Endothelial cell of umbilical vein (primary cell): ENCODE results near the gene AMIGO1. TPM values are rescaled to one million over a fixed set of nuclear protein-coding genes. Genes with fewer than 3 reads are reported as not detected.

ENCODE experiments used
- BruUV-seq: library from RNA; stranded (reverse); fragments of 400-500 nt; replicated peaks from 2 replicates; lab custom pipeline; 2021; lab: Mats Ljungman, UMichigan
- CTCF ChIA-PET: fragments of 300-600, 350-600 bp; sonication (Branson Sonifier 250); formaldehyde crosslinking; loops from one replicate; lab custom pipeline; 2021; ENCODE audit warnings: antibody characterized with exemption, inconsistent platforms; lab: Charles Lee
- POLR2A ChIA-PET: fragments of 300-600, 350-600 bp; sonication (Branson Sonifier 250); formaldehyde crosslinking; loops from one replicate; lab custom pipeline; 2021; ENCODE audit warnings: antibody characterized with exemption, inconsistent platforms; lab: Charles Lee
- DNase-seq: peaks from one replicate; pipeline ENCODE4 v3.0.0-alpha.2; 2011; ENCODE audit warnings: low read depth, low spot score
- FAIRE-seq: peaks from 2 replicates; lab custom pipeline; 2011; peaks lifted over from hg19 to GRCh38; lab: Jason Lieb, UNC
- H2AFZ ChIP-seq: 2 replicates; pipeline ENCODE4 v1.6.0; 2012; ENCODE audit warnings: low read depth, low read length, control low read depth, inconsistent platforms
- H3K27ac ChIP-seq: 2 replicates; pipeline ENCODE4 v1.5.1; 2011; ENCODE audit warnings: low read depth, mild to moderate bottlenecking, control low read depth, low read length, moderate library complexity; ENCODE audit not compliant: insufficient read depth
- H3K27me3 ChIP-seq, 2 experiments: 2 replicates each; pipeline versions ENCODE4 v1.6.0 to v1.6.1; 2011; ENCODE audit warnings: low read length in 2 of 2, mixed read lengths in 1 of 2; ENCODE audit not compliant: control insufficient read depth in 2 of 2, insufficient read depth in 2 of 2
- H3K36me3 ChIP-seq, 2 experiments: 2 replicates in 1 of 2; 3 replicates in 1 of 2; pipeline ENCODE4 v1.5.1; 2011; ENCODE audit warnings: low read length in 2 of 2, mild to moderate bottlenecking in 1 of 2, moderate library complexity in 1 of 2; ENCODE audit not compliant: control insufficient read depth in 2 of 2, insufficient read depth in 2 of 2; ENCODE audit errors: extremely low read depth in 1 of 2
- H3K4me1 ChIP-seq: 3 replicates; pipeline ENCODE4 v1.5.1; 2011; ENCODE audit warnings: mild to moderate bottlenecking, low read length; ENCODE audit not compliant: control insufficient read depth, insufficient read depth; ENCODE audit errors: extremely low read depth
- H3K4me2 ChIP-seq: 2 replicates; pipeline ENCODE4 v1.6.1; 2011; ENCODE audit warnings: low read length, control low read depth, mixed read lengths; ENCODE audit not compliant: insufficient read depth
- H3K4me3 ChIP-seq, 3 experiments: fragments of 200-600 bp in 1 of 3; sonication (generic), shearing (Covaris generic) in 1 of 3; replicated peaks in 1 of 3; 2 replicates each; pipeline ENCODE4 v1.5.1; 2011 to 2016; ENCODE audit warnings: control low read depth in 3 of 3, low read length in 3 of 3, mild to moderate bottlenecking in 2 of 3, inconsistent platforms in 1 of 3, low read depth in 1 of 3, moderate library complexity in 1 of 3; ENCODE audit not compliant: insufficient read depth in 1 of 3
- H3K79me2 ChIP-seq: 2 replicates; pipeline ENCODE4 v1.6.0; 2012; ENCODE audit warnings: low read length, inconsistent platforms; ENCODE audit not compliant: control insufficient read depth, insufficient read depth
- H3K9ac ChIP-seq: replicated peaks from 2 replicates; pipeline ENCODE3; 2011; ENCODE audit warnings: low read length, control low read depth; ENCODE audit not compliant: insufficient read depth; ENCODE audit errors: extremely low read depth
- H3K9me1 ChIP-seq: replicated peaks from 3 replicates; pipeline ENCODE4 v1.6.0; 2011; ENCODE audit warnings: mild to moderate bottlenecking, low read length; ENCODE audit not compliant: control insufficient read depth, insufficient read depth; ENCODE audit errors: extremely low read depth
- H3K9me3 ChIP-seq: replicated peaks from 2 replicates; pipeline ENCODE4 v1.5.1; 2012; ENCODE audit warnings: low read length, inconsistent platforms; ENCODE audit not compliant: control insufficient read depth, insufficient read depth
- H4K20me1 ChIP-seq: replicated peaks from 2 replicates; pipeline ENCODE3; 2011; ENCODE audit warnings: mild to moderate bottlenecking, low read length; ENCODE audit not compliant: control insufficient read depth, insufficient read depth; ENCODE audit errors: extremely low read depth
- EZH2 ChIP-seq: IDR thresholded peaks from 2 replicates; pipeline ENCODE4 v1.6.1; 2012; ENCODE audit warnings: borderline replicate concordance, low read depth, mild to moderate bottlenecking, moderate library complexity, low read length, inconsistent platforms; ENCODE audit not compliant: severe bottlenecking
- GATA2 ChIP-seq: IDR thresholded peaks from 2 replicates; pipeline ENCODE4 v1.7.0; 2011; ENCODE audit warnings: low read depth, mild to moderate bottlenecking, moderate library complexity, mixed read lengths, low read length; ENCODE audit not compliant: insufficient read length, insufficient read depth
- JUN ChIP-seq: IDR thresholded peaks from 2 replicates; pipeline ENCODE4 v1.6.1; 2011; ENCODE audit warnings: borderline replicate concordance, low read depth; ENCODE audit not compliant: insufficient read length, insufficient read depth
- MAX ChIP-seq: IDR thresholded peaks from 2 replicates; pipeline ENCODE4 v1.6.1; 2011; ENCODE audit not compliant: insufficient read depth, insufficient read length
- MYC ChIP-seq: IDR thresholded peaks from one replicate; pipeline ENCODE4 v1.6.1; 2011; ENCODE audit warnings: mild to moderate bottlenecking, low read depth, low read length
- POLR2AphosphoS5 ChIP-seq: IDR thresholded peaks from 2 replicates; pipeline ENCODE4 v1.6.1; 2012; ENCODE audit warnings: low read depth, mild to moderate bottlenecking, control low read depth, low read length, moderate library complexity; ENCODE audit not compliant: insufficient read depth
- dilution Hi-C: fragments of 300-500 bp; cut with MboI; formaldehyde crosslinking; loops from one replicate; pipeline ENCODE4 v1.15.0; 2019; ENCODE audit warnings: low sequenced_read_pairs; ENCODE audit not compliant: extremely low pct_ligation_motif_present
- intact Hi-C: fragments of 100-400 bp; cut with micrococcal nuclease; formaldehyde crosslinking; loops from one replicate; pipeline ENCODE4 v1.10.0; 2022
- polyA plus RNA-seq, 4 experiments: library from polyadenylated mRNA; depleted of rRNA in 3 of 4; stranded (reverse) in 3 of 4; unstranded in 1 of 4; fragments of >200 nt; gene quantifications; 2 replicates each; pipeline versions ENCODE4 v1.2.1 to v1.2.3, GENCODE V29; 2011 to 2012; ENCODE audit warnings: missing spikeins in 1 of 4
- total RNA-seq: library from RNA; stranded (reverse); gene quantifications from 2 replicates; pipeline ENCODE4 v1.2.3, GENCODE V29; 2021

AMIGO1 gene
- total and polyA plus RNA-seq, 2 donors (not counting 3 experiments of a cell fraction or from before 2014, with no cell fraction given), result 0.80 to 0.88 TPM

GRCh38 chr1:109466452-109467300 is 42.9 kb downstream of the AMIGO1 start, which contains the start of gene SYPL2:
Gene SYPL2 (plus strand): TSS chr1:109466546. CDS start chr1:109466844, 298 bp downstream.
- H3K27me3 ChIP-seq, result peaks cover 62 to 87% of the 10 kb centered on the region in 2 experiments
- H3K4me2 ChIP-seq, result peak within 1 kb of the TSS; percentile 10
- no peaks in the 10 kb centered on the region for H4K20me1 ChIP-seq
- H3K4me1 ChIP-seq, result peaks cover 3% of the 10 kb centered on the region
- dilution Hi-C loops, result no loop called here
- H3K27ac ChIP-seq, result no peak within 1 kb of the TSS
- DNase-seq (no peak), FAIRE-seq (no peak)
- H3K36me3 ChIP-seq, result no peaks in the 10 kb centered on the region
- peak within 1 kb of the TSS in 1 of 3 experiments; percentile 22 for H3K4me3 ChIP-seq
- no peaks in the 10 kb centered on the region for H3K9me1 ChIP-seq
- H3K9ac ChIP-seq, result no peak within 1 kb of the TSS
- ChIA-PET CTCF (interaction anchor here (1.6 kb wide), 1 partner anchor 24 kb away, joined by 3 read pairs; no protein-coding TSS in a partner anchor), POLR2A (no interaction called here)
- TF ChIP-seq MYC (no peak), EZH2 (peak; percentile 94), JUN (no peak), POLR2AphosphoS5 (no peak), MAX (no peak), GATA2 (no peak)
- H3K79me2 ChIP-seq, result no peaks in the 10 kb centered on the region
- H3K9me3 ChIP-seq, result no peaks in the 10 kb centered on the region
- peak within 1 kb of the TSS; percentile 83 for H2AFZ ChIP-seq
- intact Hi-C loops, result no loop called here
- no TSS peak for BruUV-seq
